HG03064 (cell line): ENCODE measurements around the gene GMIP.

ENCODE experiments used
- ATAC-seq: cut with Tn5 transposase; IDR thresholded peaks from one replicate; pipeline ENCODE4 v1.9.1; 2021; ENCODE audit warnings: low read depth; ENCODE audit not compliant: unreplicated experiment

Gene GMIP

DNA sequence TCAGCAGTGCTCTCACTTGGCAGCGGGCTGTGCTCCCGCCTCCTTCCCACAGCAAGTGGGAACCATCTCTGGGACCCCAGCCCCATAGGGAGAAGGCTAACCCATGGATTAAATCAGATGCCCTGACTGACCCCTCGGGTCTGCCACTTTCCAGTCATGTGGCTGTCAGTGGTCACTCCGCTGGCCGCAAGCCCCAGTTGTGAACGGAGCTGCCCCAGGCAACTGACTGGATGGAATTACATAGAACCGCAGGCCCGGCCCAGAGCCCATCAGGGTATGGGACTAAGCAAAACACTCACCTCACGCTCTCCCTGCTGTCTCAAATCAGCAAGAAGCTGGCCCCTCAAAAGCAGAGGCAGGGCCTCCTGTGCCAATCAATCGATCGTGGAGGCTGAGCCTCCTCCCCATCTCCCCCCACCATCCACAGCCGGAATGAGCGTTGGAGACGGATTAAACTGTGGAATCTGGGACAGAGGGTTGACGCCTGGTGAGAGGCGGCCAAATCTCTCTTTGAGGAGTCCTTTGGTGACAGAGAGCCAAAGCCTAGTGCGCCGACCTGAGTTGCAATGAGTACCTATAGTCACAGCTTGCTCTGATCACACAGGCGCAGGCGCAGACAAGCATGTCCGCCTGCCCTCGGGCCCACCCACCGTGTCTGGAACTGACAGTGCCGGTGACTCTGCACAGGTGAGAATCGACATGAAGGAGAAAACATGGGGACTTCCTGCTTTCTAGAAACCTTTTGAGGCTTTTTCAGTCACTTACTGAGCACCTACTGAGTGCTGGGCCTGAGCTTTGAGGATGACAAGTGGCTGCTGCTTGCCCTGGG lies 63.7 kb downstream of the GMIP start:
- no peak for ATAC-seq
